Dermis blood vessel endothelial cell (primary cell): Measurements from ENCODE around the gene ALG12. TPM values are rescaled to one million over a fixed set of nuclear protein-coding genes. Genes with fewer than 3 reads are reported as not detected.

ENCODE experiments used
- DNase-seq: peaks from one replicate; pipeline ENCODE4 v3.0.0; 2010
- total RNA-seq: library from RNA; depleted of rRNA; stranded (reverse); fragments of >200 nt; gene quantifications from 2 replicates; pipeline ENCODE4 v1.2.3, GENCODE V29; 2014

Gene ALG12
- total RNA-seq, 1 donor from 2014 or later: 14.6 TPM

- DNase-seq: no peak
Measured at GRCh38 chr22:49957826-49958365, 39.7 kb upstream of the ALG12 start.

- DNase-seq: no peak
Measured at GRCh38 chr22:49956914-49957825, 38.9 kb upstream of the ALG12 start.

- no peak for DNase-seq
Measured at GRCh38 chr22:49956418-49956770, 38.2 kb upstream of the ALG12 start.

- DNase-seq: no peak
Measured at GRCh38 chr22:49955581-49956417, 37.6 kb upstream of the ALG12 start.

- no peak for DNase-seq
Measured at GRCh38 chr22:49954991-49955580, 36.8 kb upstream of the ALG12 start.

- DNase-seq: no peak
Measured at GRCh38 chr22:49954354-49954753, 36.1 kb upstream of the ALG12 start.

- DNase-seq: no peak
Measured at GRCh38 chr22:49953680-49954344, 35.6 kb upstream of the ALG12 start.

- no peak for DNase-seq
Measured at GRCh38 chr22:49953027-49953679, 34.9 kb upstream of the ALG12 start.

- no peak for DNase-seq
Measured at GRCh38 chr22:49951986-49952896, 34.0 kb upstream of the ALG12 start.

GRCh38 chr22:49951678-49951985, 33.4 kb upstream of the ALG12 start:
- DNase-seq: no peak

GRCh38 chr22:49951000-49951677, 32.9 kb upstream of the ALG12 start:
- no peak for DNase-seq

- no peak for DNase-seq
Measured at GRCh38 chr22:49950396-49950994, 32.3 kb upstream of the ALG12 start.

- no peak for DNase-seq
Measured at GRCh38 chr22:49949914-49950292, 31.7 kb upstream of the ALG12 start.

GRCh38 chr22:49948958-49949913, 31.0 kb upstream of the ALG12 start:
- no peak for DNase-seq

GRCh38 chr22:49948116-49948957, 30.1 kb upstream of the ALG12 start:
- no peak for DNase-seq

GRCh38 chr22:49947296-49947622, 29.0 kb upstream of the ALG12 start:
- DNase-seq: no peak

GRCh38 chr22:49946612-49947295, 28.5 kb upstream of the ALG12 start:
- DNase-seq: no peak
